Measurements from ENCODE around the gene TENT5C.

GRCh38 chr1:117589544-117589943 is 16.3 kb upstream of the TENT5C start:
- TF ChIP-seq CTCF (conservative IDR thresholded peaks at IDR 0.05): no peak
- TF ChIP-seq ZFX (IDR thresholded peaks at IDR 0.05): no peak

All from C4-2B (cell line).